Transverse colon (tissue), 4 donors: Measurements from ENCODE around the gene PIGA. TPM values are rescaled to one million over a fixed set of nuclear protein-coding genes. Genes with fewer than 3 reads are reported as not detected.
"Not testable (repeated sequence)": the region's sequence is repeated elsewhere in the genome, so short reads cannot be mapped to it uniquely, and the experiment has no call there.

Source experiments
- DNase-seq: peaks from one replicate; pipeline ENCODE4 v3.0.0-alpha.2; 2019
- H3K27ac ChIP-seq, 4 donors: fragments of 200-600 bp; sonication (generic); 2 replicates each; pipeline ENCODE4 v1.5.1; 2016 to 2018; ENCODE audit warnings: inconsistent platforms in 4 of 4
- H3K27me3 ChIP-seq: fragments of 200-600 bp; sonication (generic); 2 replicates; pipeline ENCODE4 v1.5.1; 2017; ENCODE audit warnings: inconsistent platforms
- H3K36me3 ChIP-seq, 4 donors: fragments of 200-600 bp; sonication (generic); 2 replicates each; pipeline ENCODE4 v1.5.1; 2017 to 2019; ENCODE audit warnings: inconsistent platforms in 4 of 4
- H3K4me1 ChIP-seq, 4 donors: fragments of 200-600 bp; sonication (generic); 2 replicates each; pipeline ENCODE4 v1.5.1; 2017 to 2020; ENCODE audit warnings: inconsistent platforms in 4 of 4
- H3K4me3 ChIP-seq, 4 donors: fragments of 200-600 bp; sonication (generic); 1 replicate in 1 of 4; 2 replicates in 3 of 4; pipeline versions ENCODE4 v1.5.1 to v1.6.1; 2017 to 2019; ENCODE audit warnings: inconsistent platforms in 4 of 4
- H3K9me3 ChIP-seq, 2 donors: fragments of 200-600 bp; sonication (generic); 2 replicates each; pipeline ENCODE4 v1.5.1; 2017 to 2019; ENCODE audit warnings: inconsistent platforms in 2 of 2
- CTCF ChIP-seq, 5 experiments: fragments of 200-600 bp in 3 of 5; fragments of 450-650 bp in 2 of 5; sonication (generic) in 3 of 5; IDR thresholded peaks; 1 replicate in 2 of 5; 2 replicates in 3 of 5; pipeline ENCODE4 v1.5.1; 2016 to 2017; ENCODE audit warnings: antibody characterized with exemption in 5 of 5, inconsistent platforms in 3 of 5, mild to moderate bottlenecking in 2 of 5, moderate library complexity in 1 of 5
- EP300 ChIP-seq: sonication (generic); formaldehyde crosslinking; IDR thresholded peaks from one replicate; pipeline ENCODE4 v1.6.1; 2017; ENCODE audit warnings: antibody characterized with exemption, low read depth
- POLR2A ChIP-seq: fragments of 450-650 bp; IDR thresholded peaks from one replicate; pipeline ENCODE4 v1.6.1; 2016; ENCODE audit warnings: antibody characterized with exemption, mild to moderate bottlenecking, moderate library complexity
- POLR2AphosphoS5 ChIP-seq, 3 donors: sonication (generic); formaldehyde crosslinking; IDR thresholded peaks; one replicate each; pipeline ENCODE4 v1.6.1; 2016; ENCODE audit warnings: antibody characterized with exemption in 3 of 3
- WGBS, 2 donors: methylation state at CpG; one replicate each; pipeline ENCODE4 v1.1.5; 2018; ENCODE audit warnings: low coverage in 1 of 2; 5-methylcytosine and 5-hydroxymethylcytosine counted together
- in situ Hi-C, 4 donors: fragments of 200-750 bp; cut with MboI; loops; one replicate each; pipeline versions ENCODE4 v1.15.0 to v1.15.1; 2017; ENCODE audit warnings: low sequenced_read_pairs in 3 of 4, low pct_ligation_motif_present in 1 of 4, low pct_unique_long_range_greater_than_20kb in 1 of 4
- intact Hi-C: fragments of 100-400 bp; cut with DNase I; formaldehyde crosslinking; loops from one replicate; pipeline ENCODE4 v1.15.1; 2023; ENCODE audit warnings: low total_unique reads
- total RNA-seq, 4 donors: library from RNA; depleted of rRNA; stranded (reverse); fragments of >200 nt; gene quantifications; one replicate each; pipeline ENCODE4 v1.1.0, GENCODE V29; 2016

The PIGA gene
- total RNA-seq, 4 donors from 2014 or later, result 6.6 to 53.9 (median 12.7) TPM

- in situ Hi-C loops, result no loop called here
- Histone ChIP-seq H3K9me3 (no peaks in the 10 kb centered on the region), H3K4me3 (no peak overlapping the region), H3K4me1 (no peaks in the 10 kb centered on the region), H3K27ac (no peak overlapping the region), H3K36me3 (no peaks in the 10 kb centered on the region), H3K27me3 (no peaks in the 10 kb centered on the region)
- DNase-seq, result no peak
- no peak for TF ChIP-seq CTCF (IDR thresholded peaks at IDR 0.05)
- TF ChIP-seq POLR2AphosphoS5 (IDR thresholded peaks at IDR 0.05), result no peak
- TF ChIP-seq EP300, result no peak
- TF ChIP-seq POLR2A, result no peak
- intact Hi-C loops, result no loop called here
- 90% methylated on average over 3 of the region's 3 CpGs; no CpG with 5 or more reads in 1 of the 2 donors for WGBS, 2 donors
Observed at GRCh38 chrX:15292861-15293260, 42.5 kb downstream of the PIGA start.

- Histone ChIP-seq H3K4me1 (no peaks in the 10 kb centered on the region), H3K36me3 (no peaks in the 10 kb centered on the region), H3K9me3 (no peaks in the 10 kb centered on the region), H3K27ac (no peak overlapping the region), H3K27me3 (no peaks in the 10 kb centered on the region), H3K4me3 (no peak overlapping the region)
- no peak for DNase-seq
- in situ Hi-C loops (no loop called here), intact Hi-C loops (no loop called here)
- TF ChIP-seq CTCF (IDR thresholded peaks at IDR 0.05) (no peak), EP300 (no peak), POLR2AphosphoS5 (IDR thresholded peaks at IDR 0.05) (no peak), POLR2A (no peak)
- WGBS, 2 donors, result 49% methylated on average over 1 of the region's 1 CpG; no CpG with 5 or more reads in 1 of the 2 donors
Observed at GRCh38 chrX:15277604-15278003, 57.7 kb downstream of the PIGA start.

GRCh38 chrX:15274946-15275345 is 60.4 kb downstream of the PIGA start:
- no peaks in the 10 kb centered on the region for H3K27me3 ChIP-seq
- H3K9me3 ChIP-seq, result no peaks in the 10 kb centered on the region
- no peaks in the 10 kb centered on the region for H3K36me3 ChIP-seq
- WGBS, 2 donors, result 96% methylated on average over 2 of the region's 2 CpGs; no CpG with 5 or more reads in 1 of the 2 donors
- no peaks in the 10 kb centered on the region for H3K4me1 ChIP-seq
- in situ Hi-C loops (no loop called here), intact Hi-C loops (no loop called here)
- no peak overlapping the region for H3K27ac ChIP-seq
- no peak overlapping the region for H3K4me3 ChIP-seq
- TF ChIP-seq CTCF (IDR thresholded peaks at IDR 0.05) (no peak), POLR2A (no peak), EP300 (no peak), POLR2AphosphoS5 (IDR thresholded peaks at IDR 0.05) (no peak)
- DNase-seq, result no peak

- in situ Hi-C loops, intact Hi-C loops: not testable (repeated sequence)
- 86 to 93% methylated on average over 8 to 10 of the region's 10 CpGs for WGBS, 2 donors
Observed at GRCh38 chrX:15273275-15273674, 62.0 kb downstream of the PIGA start.

GRCh38 chrX:15271757-15272156 is 63.6 kb downstream of the PIGA start:
- in situ Hi-C loops (no loop called here), intact Hi-C loops (no loop called here)
- WGBS, 2 donors, result 78% methylated on average over 1 of the region's 1 CpG; no CpG with 5 or more reads in 1 of the 2 donors
- no peak for DNase-seq
- TF ChIP-seq POLR2AphosphoS5 (IDR thresholded peaks at IDR 0.05) (no peak), EP300 (no peak), CTCF (IDR thresholded peaks at IDR 0.05) (no peak), POLR2A (no peak)
- Histone ChIP-seq H3K36me3 (no peaks in the 10 kb centered on the region), H3K27ac (no peak overlapping the region), H3K4me1 (no peaks in the 10 kb centered on the region), H3K27me3 (no peaks in the 10 kb centered on the region), H3K9me3 (no peaks in the 10 kb centered on the region), H3K4me3 (no peak overlapping the region)

More at GRCh38 chrX:15273275-15273674, 62.0 kb downstream of the PIGA start:
- DNase-seq, H3K27me3 ChIP-seq, H3K4me3 ChIP-seq, H3K27ac ChIP-seq, H3K4me1 ChIP-seq, H3K36me3 ChIP-seq, H3K9me3 ChIP-seq: not testable (repeated sequence)
